ENCODE data around the gene CHMP1B.
"Not testable (repeated sequence)": the region's sequence is repeated elsewhere in the genome, so short reads cannot be mapped to it uniquely, and the experiment has no call there.

Gene CHMP1B

DNA sequence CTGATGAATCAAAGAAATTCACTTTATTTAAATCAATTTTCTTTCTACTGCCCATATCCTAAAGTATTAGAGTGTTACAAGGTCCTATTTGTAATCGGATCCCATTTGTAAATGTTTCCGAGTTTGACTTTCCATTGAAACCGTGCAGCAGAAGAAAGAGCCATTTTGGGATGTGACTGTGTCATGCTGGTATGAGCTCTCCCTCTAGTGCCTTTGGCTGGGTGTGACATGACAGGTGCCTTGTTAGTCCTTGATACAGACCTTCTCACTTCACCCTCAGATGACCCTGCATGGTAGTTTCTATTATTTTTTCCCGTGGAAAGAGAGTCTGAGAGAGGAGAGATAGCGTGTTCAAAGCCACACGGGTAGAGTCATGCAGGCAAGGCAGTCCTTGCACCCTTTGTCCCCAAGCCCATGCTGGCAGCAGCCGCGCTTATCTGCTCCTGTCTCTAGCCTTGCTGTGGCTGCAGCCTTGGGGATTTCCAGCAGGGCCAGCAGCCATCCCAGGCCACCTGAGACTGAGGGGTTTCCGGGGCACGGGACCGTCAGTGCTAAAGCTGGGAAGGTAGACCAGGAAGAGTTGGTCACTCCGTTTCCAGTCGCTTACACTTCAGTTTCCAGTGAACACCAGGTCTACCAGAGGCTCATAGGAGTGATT is 21.4 kb downstream of the CHMP1B start:
- DNase-seq, result no peak

DNA sequence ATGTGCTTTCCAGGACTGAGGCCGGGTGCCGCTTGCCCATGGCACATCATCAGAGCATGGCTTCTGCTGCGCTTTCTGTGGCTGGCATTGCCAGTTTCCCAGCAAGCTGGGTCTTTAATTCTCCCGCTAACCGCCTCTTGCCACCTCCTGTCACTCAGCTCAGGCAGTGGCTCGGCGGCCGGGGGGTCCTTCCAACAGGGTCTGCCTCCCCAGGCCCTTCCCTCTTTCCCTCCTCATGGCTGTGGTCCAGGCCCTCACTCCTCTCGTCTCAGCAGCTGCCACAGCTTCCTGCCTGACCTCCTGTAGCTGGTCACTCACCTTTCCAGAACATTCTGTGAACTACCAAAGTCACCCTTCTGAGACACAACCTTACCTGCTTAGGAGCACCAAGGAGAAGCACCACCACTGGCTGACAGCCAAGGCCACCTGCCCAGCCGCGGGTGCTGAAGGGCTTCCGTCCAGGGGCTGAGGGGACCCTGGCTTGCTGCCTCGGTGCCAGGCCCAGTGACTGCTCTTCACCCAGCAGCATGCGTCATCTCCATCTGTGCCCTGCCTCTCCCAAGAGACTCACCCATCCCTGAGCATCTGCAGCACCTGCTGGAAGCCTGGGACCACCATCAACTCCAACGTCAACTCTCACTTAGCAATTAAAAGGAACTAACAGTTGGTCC is 22.6 kb downstream of the CHMP1B start:
- DNase-seq, result no peak

DNA sequence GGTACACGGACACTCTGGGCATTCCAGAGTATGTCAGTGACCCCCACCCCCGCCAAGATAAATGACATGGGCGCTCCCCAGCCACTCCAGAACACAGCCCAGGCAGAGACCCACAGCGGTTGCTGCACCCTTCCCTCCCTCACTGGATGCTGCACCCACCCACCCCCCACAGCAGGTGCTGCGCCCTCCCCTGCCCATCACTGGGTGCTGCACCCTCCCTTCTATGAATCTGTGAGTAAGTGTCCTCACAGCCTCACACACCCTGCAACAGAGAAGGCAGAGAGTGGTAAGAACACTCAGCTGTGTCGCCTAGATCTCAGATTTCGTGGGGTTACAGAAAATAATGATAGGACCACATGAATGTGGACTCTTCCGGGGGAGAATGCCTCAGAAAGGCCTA is 23.5 kb downstream of the CHMP1B start:
- no peak for DNase-seq

DNA sequence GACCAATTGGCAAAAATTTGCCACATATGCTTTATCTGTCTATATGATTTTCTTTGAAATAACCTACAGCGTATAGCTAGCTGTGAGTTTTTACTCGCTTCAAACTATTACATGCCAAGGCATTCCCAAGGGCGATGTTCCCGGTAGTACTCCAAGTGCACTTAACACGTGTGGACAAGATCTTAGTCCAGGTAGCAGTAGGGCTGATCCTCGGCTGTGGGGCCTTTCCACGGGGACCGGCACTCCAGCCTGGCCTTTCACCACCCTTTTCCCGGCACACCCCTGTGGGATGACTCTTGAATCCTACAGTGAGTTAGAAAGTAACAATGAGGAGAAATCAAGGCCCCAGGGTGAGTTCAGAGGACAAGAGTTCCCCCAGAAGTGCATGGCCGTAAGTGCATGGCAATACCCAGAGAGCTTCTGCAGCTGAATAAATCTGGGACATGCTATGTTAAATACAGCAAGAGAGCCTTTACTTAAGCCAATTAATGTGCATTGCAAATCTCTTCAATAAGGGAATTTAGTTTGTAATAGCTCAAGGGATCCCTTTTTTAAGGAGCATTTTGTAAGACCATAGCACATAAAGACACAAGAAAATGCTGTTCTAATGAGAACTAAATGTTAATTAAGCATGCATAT is 26.4 kb downstream of the CHMP1B start:
- DNase-seq, result no peak

DNA sequence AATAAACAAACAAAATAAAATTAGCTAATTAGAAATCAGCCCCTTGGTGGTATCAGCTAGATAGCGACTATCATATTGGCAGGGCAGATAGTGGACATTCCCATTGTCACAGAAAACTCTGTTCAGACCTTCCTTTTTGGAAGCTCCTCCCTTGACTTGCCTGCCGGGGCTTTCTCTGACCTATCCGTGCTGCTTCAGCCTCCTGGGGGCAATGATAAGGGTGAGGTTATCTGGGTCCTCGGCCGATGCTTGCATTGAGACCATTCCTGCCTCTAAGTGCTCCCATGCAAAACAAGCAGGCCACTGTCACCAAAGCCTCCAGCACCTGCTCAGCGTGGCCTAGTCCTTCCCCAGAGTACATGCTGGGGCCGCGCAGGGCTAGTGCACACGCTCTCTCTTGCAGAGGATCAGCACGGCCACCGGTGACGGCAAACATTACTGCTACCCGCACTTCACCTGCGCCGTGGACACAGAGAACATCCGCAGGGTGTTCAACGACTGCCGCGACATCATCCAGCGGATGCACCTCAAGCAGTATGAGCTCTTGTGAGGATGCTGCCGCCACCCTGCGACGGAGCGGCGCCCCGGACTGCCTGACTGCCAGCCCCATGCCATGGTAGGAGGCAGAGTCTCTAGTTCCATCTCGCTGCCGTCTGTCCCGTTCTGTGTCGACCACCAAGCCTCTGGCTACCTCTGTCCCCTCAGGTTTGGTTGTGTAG is 29.5 kb downstream of the CHMP1B start:
- DNase-seq, result no peak

DNA sequence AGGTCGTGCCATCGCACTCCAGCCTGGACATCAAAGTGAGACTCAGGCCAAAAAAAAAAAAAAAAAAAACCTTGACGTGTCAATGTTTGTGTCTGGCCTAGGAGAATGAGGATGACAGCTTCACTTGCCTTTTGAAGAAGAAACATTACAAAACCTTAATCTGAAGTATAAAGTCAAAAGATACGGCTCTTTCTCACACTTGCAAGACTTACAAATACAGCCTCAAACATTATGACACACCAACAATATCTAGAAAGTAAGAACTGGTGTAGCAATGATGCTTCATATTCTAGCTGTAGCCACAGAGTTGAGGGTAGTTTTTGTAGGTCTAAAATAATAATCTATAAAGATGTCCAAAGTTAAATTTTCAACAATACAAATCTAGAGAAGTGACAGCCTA is 31.4 kb downstream of the CHMP1B start:
- DNase-seq, result no peak

DNA sequence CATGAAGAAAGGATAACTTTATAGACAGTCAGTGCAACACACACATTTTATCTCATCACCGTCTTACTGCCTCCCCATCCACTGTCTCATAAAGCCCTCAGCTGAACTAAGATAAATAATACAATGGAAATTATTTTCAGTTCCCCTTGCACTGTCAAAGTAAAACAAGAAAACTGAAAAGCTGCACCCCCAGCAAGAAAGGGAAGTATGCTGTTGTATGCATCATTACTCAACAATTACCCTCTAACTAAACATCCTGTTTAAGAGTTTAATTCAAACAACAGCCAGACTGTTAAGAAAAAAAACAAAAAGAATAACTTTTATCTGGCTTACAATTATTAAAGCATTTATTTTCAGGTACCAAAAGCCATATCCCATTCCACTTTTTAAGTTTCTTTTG is 31.9 kb downstream of the CHMP1B start:
- peak in 1 of 2 donors; percentile 77 for DNase-seq

DNA sequence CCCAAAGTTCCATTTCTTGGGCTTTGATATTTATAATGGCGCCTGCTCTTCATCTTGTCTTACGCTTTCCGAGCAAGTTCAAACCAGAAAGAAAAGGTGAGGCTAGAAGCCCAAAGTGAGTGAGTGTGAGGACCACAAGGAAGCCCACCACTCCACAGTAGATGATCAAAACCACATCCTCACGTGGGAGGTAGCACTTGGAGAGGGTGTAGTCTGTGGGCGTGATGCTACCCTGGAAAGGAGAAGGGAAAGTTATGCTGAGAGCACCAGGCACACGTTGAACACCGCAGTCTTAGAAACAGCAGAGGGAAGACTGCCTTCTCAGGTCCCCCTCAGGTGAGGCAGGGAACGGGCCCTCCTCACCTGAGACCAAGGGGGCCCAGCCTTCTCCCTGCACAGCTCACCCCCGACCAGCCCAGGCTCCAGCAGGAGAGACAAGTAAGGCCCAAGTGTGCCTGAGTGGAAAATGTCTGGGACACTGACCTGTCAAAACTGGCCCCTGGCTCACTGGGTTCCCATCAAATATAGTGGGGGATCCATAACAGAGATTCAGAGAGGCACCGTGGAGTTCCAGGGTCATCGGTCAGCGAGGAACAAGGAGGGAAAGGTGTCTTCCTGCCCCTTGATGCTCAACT is 33.3 kb downstream of the CHMP1B start:
- no peak for DNase-seq

DNA sequence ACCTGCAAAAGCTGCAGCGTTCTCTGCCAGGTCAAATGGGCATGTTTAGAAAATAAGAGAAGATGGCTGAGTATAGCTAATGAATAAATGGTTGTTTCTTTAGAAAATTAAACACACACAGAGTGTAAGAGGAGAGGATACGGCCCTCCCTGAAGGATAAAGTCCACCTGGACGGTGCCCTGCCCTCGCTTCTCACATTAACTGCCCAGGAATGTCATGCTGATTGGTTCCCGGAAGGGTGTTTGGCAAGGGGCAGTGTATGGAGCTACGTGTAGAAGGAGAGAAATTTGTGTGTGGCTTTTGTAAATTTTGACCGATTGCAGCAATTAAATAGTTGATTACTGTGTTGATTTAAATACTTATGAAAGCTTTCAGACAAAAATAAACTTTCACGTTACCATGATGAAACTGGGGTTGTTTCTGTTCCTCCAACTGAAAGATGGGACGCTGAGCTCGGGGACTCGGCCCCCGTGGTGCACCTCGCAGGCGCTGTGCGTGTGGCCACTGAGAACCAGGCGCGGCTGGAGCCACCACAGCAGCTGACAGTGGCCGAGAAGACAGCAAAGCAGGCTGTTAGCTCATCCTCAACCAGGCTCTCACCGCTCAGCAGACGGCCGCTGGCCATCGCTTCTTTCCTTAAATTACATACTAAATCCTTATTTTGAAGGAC is 34.2 kb downstream of the CHMP1B start:
- no peak for DNase-seq

DNA sequence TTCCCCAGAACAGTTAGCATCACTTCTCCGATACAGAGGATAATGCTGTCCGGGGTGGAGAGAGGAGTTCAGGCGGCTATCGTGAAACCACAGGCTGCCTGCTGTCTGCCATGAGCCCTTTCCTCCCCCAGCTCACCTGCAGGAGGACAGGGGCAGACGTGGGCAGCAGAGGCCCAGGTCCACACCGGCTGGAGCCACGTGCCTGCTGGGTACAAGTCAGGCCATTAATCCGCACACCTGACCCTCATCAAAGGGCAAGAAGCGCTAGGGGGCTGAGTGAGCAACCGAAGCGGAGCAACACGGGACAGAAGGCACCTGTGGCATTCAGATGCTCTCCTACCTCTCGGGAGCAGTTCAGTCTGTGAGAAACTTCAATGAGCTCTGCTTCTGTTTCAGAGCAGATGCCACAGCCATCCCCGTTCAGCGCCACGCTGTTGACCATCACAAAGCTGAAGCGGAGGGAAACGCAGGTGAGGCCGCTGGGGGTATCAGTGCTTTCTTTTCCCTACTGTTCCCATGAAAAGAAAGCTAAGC is 35.4 kb downstream of the CHMP1B start:
- no peak for DNase-seq

DNA sequence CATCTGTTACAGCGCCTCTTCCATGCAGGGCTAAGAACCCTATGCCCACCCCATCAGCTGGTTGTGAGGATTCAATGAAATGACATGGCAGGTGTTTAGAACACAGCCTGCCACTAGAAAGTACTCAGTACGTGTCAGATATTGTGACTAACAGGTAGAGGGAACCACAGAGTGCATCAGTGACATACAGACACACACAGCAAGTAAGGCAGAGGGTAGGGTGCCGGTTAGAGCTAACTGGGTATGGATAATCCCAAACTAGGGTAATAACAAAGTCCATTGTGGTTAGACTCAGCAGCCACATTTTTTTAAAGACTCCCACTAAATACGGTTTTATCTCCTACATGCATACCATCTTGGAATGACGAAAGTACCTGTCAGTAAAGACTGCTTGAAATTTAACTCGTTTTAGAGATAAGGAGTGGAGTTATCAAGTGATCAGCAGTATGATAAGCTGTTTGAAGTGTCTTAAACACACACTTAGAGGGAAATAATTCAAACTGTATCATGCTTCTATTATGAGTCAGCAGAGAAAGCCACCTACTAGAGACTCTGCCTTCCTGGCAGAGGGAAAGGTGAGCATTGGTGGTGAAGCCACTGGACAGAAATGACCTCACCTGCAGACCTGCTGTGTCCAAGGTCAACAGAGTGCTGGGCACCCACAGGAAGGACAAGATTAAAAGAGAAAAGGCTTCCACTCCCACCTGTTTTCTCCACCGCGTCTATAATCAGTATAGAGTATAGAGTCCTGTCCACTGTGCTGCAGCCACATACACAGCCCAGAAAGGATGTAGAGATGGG is 36.3 kb downstream of the CHMP1B start:
- DNase-seq, result no peak

DNA sequence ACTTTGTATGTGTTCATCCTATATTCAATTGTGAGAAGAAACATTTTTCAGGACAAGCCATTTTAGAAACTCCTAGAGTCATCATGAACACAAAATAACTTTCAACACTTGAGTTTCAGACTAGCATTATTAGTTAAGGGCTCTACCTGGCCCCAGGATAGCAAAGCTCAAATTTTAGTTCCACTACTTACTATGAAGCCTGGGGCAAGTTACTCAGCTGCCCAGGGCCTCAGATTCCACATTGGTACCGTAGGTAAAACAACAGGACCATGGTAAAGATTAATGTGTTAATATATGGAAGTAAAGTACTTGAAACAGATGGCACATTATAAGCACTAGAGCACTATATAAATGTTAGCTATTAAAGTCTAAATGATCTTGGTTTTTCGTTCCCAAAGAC is 37.5 kb downstream of the CHMP1B start:
- no peak for DNase-seq

DNA sequence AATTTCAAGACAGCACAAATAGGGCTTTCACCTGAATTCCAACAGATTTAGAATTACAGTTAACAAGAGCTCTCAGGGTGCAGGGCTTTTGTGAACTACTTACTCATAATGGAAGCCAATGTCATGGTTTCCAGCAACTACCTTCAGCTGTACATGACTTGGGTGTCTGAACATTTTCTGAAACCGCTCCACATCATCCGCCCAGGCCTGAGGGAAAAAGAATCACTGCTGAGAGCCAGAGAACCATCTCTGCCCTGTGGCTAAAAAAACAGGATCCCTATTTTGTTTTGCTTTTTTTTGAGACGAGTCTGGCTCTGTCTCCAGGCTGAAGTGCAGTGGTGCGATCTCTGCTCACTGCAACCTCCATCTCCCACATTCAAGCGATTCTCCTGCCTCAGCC is 38.1 kb downstream of the CHMP1B start:
- no peak for DNase-seq

DNA sequence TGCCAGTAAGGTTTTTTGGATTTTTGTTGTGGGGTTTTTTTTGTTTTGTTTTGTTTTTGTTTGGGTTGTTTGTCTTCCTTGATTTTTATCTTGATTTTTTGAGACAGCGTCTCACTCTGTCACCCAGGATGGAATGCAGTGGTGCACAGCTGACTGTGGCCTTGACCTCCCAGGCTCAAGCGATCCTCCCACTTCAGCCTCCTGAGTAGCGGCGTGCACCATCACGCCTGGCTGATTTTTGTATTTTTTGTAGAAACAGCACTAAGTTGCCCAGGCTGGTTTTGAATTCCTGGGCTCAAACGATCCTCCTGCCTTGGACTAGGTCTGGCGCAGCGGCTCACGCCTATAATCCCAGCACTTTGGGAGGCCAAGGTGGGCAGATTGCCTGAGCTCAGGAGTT is 40.5 kb downstream of the CHMP1B start:
- no peak for DNase-seq

DNA sequence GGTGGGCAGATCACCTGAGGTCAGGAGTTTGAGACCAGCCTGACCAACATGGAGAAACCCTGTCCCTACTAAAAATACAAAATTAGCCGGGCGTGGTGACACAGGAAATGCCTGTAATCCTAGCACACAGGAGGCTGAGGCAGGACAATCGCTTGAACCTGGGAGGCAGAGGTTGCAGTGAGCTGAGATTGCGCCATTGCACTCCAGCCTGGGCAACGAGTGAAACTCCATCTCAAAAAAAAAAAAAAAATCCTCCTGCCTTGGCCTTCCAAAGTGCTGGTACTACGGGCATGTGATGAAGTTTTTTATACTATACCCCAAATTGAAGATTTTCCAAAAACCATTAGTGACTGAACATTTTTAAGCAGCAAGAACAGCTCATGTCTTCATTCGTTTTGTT is 41.2 kb downstream of the CHMP1B start:
- DNase-seq, result not testable (repeated sequence)

DNA sequence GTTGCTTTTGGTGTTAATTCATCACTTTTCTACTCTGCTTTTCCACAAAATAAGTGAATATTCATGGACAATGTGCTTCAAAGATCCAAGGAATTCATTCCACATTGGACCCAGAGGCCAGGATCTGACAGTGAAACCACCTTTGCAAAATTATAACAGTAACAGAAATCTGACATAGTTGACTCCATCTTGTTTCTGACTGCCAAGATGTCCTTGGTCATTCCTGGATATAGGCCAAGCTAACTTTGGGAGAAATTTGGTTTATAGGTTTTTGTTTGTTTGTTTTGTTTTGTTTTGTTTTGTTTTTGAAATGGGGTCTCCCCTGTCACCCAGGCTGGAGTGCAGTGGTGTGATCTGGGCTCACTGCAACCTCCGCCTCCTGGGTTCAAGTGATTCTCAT is 46.6 kb downstream of the CHMP1B start:
- DNase-seq, result no peak

DNA sequence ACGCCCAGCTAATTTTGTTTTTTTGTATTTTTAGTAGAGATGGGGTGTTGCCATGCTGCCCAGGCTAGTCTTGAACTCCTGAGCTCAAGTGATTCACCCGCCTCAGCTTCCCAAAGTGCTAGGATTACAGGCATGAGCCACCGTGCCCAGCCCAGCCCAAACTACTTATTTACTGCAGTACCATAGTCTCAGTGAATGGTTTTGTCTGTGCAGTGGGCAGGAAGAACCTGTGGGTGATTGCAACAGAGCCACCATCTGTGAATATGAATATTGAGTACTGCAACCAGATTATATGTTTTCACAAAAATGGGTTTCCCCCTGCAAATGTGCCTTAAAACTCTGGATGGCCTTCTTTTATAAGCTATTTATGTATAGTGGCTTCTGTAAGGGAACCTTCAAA is 47.9 kb downstream of the CHMP1B start:
- no peak for DNase-seq

DNA sequence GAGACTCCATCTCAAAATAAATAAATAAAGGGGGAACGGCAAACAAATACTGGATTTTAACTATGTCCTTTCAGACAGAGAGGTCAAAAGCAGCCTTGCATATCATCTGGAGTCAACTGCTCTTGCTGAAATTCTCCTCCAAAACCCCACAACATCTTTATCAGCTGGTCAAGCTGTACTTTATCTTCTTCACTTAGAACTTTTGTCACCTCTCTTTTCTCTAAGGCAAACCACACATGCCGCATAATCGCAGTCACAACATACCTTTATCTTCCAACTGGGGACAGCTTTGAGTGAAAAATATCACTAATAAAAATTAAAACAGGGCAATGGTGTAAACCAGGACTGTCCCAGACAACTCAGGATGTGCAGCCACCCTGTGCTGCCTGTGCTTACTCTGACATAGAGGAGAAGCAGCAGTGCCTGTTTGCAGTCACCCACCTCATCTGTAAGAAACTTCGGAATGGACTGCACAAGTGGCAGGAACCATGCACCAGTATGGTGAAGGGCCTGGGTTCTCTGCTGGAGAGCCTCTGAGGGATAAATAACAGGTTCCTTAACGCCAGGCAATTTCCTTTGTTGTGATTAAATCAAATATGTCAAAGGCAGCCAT is 50.7 kb downstream of the CHMP1B start:
- DNase-seq, result no peak

DNA sequence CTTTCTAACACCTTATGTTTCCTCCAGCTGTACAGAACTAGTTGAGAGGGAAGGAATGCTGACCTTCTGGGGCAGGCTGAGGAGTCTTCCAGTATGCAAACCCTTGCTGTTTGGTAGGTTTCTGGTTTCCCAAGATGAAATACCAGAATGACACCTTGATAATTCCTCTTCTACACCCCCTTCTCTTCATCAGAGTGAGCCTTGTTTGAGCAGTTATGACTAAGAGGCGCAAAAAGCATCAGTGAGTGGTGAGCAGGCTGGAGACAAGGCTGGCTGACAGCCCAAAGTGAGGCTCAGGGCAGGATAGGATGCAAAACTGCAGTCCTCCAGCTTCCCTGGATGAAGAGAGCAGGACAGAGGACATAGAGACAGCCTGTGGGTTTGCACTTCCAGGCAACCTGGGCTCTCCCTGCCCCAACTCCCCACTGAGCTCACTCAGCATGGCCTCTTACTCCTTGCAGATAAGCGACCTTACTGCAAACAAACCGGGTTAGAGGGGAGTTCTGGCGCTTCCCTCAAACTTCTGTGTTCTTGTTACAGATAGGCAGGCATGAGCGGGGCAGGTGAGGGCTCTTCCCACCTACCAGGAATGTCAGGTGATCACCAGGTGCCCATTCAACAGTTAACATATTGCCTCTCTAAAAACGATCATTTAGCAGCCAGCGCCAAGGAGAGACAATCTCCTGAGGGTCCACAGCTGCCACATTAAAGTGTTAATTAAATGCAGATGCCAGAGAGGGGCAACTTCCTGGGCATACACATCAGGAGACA is 51.5 kb downstream of the CHMP1B start:
- no peak for DNase-seq

All from bone marrow (tissue), 2 donors.